NB4 (cell line): Measurements from ENCODE around the gene HNF1A.

ENCODE experiments used
- CTCF ChIP-seq: IDR thresholded peaks from one replicate; pipeline ENCODE4 v1.5.1; 2012; ENCODE audit warnings: low read depth, low read length
- MYC ChIP-seq: IDR thresholded peaks from 2 replicates; pipeline ENCODE4 v1.6.1; 2011; ENCODE audit warnings: low read depth, low read length
- POLR2A ChIP-seq: IDR thresholded peaks from 2 replicates; pipeline ENCODE4 v1.6.1; 2011; ENCODE audit warnings: mild to moderate bottlenecking; ENCODE audit not compliant: insufficient read length; ENCODE audit errors: extremely low read depth

GRCh38 chr12:121011820-121012219 lies 33.5 kb downstream of the HNF1A start:
- TF ChIP-seq CTCF (no peak), POLR2A (no peak), MYC (no peak)
